OCI-LY3 (cell line): ENCODE measurements around the gene POLN.

ENCODE experiments used
- EZH2phosphoT487 ChIP-seq: fragments of 200-600 bp; shearing (Covaris generic); IDR thresholded peaks from 2 replicates; pipeline ENCODE4 v1.6.1; 2018; ENCODE audit warnings: antibody characterized with exemption, mixed run types, low read depth
- TF ChIP-seq, protein P1 (sequence below): fragments of 200-600, 300-600 bp; sonication (generic); IDR thresholded peaks from 2 replicates; pipeline ENCODE4 v1.5.1; 2014; ENCODE audit warnings: antibody characterized with exemption, low read length, low read depth

DNA sequence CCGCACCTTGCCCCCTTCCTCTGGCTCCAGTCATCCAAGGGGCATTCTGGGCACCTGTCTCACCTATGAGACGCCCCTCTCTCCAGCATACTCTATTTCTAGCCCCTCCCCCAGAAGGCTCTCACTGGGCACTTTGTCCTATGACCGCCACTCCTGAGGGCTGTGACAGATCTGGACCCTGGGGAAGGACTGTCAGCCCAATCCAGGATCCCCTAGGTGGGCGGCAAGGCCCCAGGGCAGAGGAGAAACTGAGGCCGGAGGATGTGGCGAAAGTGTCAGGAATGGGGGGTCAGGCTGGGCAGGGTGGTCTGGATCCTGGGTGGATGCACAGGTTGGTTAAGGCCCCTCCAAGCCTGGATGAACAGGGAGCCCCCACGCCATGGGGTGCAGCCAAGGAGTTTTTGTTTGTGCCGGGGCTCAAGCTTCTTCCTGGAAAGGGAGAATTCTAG is 198.9 kb downstream of the POLN start:
- TF ChIP-seq, protein P1, sequence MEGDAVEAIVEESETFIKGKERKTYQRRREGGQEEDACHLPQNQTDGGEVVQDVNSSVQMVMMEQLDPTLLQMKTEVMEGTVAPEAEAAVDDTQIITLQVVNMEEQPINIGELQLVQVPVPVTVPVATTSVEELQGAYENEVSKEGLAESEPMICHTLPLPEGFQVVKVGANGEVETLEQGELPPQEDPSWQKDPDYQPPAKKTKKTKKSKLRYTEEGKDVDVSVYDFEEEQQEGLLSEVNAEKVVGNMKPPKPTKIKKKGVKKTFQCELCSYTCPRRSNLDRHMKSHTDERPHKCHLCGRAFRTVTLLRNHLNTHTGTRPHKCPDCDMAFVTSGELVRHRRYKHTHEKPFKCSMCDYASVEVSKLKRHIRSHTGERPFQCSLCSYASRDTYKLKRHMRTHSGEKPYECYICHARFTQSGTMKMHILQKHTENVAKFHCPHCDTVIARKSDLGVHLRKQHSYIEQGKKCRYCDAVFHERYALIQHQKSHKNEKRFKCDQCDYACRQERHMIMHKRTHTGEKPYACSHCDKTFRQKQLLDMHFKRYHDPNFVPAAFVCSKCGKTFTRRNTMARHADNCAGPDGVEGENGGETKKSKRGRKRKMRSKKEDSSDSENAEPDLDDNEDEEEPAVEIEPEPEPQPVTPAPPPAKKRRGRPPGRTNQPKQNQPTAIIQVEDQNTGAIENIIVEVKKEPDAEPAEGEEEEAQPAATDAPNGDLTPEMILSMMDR: no peak
- no peak for TF ChIP-seq EZH2phosphoT487
